Astrocyte (in vitro differentiated cells and primary cell): ENCODE data around the gene KCNQ5. TPM values are rescaled to one million over a fixed set of nuclear protein-coding genes. Genes with fewer than 3 reads are reported as not detected.

Source experiments
- DNase-seq: peaks from one replicate; pipeline ENCODE4 v3.0.0-alpha.2; 2010; ENCODE audit warnings: low read depth
- FAIRE-seq: peaks from 2 replicates; lab custom pipeline; 2011; peaks lifted over from hg19 to GRCh38; lab: Jason Lieb, UNC
- H2AFZ ChIP-seq: 2 replicates; pipeline ENCODE4 v1.6.0; 2012; ENCODE audit warnings: low read depth, low read length, inconsistent platforms
- H3K27ac ChIP-seq: 2 replicates; pipeline ENCODE4 v1.5.1; 2011; ENCODE audit warnings: low read depth, low read length, inconsistent platforms
- H3K27me3 ChIP-seq: 2 replicates; pipeline ENCODE4 v1.6.0; 2011; ENCODE audit warnings: low read length, inconsistent platforms; ENCODE audit not compliant: insufficient read depth
- H3K36me3 ChIP-seq: 2 replicates; pipeline ENCODE4 v1.5.1; 2011; ENCODE audit warnings: low read length, inconsistent platforms; ENCODE audit not compliant: insufficient read depth
- H3K4me1 ChIP-seq: 2 replicates; pipeline ENCODE4 v1.5.1; 2011; ENCODE audit warnings: low read length, inconsistent platforms; ENCODE audit not compliant: insufficient read depth
- H3K4me2 ChIP-seq: 2 replicates; pipeline ENCODE4 v1.6.0; 2012; ENCODE audit warnings: low read length, inconsistent platforms
- H3K4me3 ChIP-seq: 2 replicates; pipeline ENCODE4 v1.5.1; 2011; ENCODE audit warnings: low read depth, mild to moderate bottlenecking, low read length, inconsistent platforms; ENCODE audit not compliant: insufficient read depth
- H3K79me2 ChIP-seq: 2 replicates; pipeline ENCODE4 v1.6.0; 2012; ENCODE audit warnings: mild to moderate bottlenecking, low read length, inconsistent platforms; ENCODE audit not compliant: insufficient read depth
- H3K9ac ChIP-seq: 2 replicates; pipeline ENCODE4 v1.6.0; 2012; ENCODE audit warnings: mild to moderate bottlenecking, low read length, inconsistent platforms
- H3K9me3 ChIP-seq: 2 replicates; pipeline ENCODE4 v1.5.1; 2012; ENCODE audit warnings: low read depth, mild to moderate bottlenecking, low read length, inconsistent platforms; ENCODE audit not compliant: insufficient read depth
- H4K20me1 ChIP-seq: 2 replicates; pipeline ENCODE4 v1.6.0; 2012; ENCODE audit warnings: low read length, inconsistent platforms; ENCODE audit not compliant: insufficient read depth
- H3K27ac Mint-ChIP-seq: one replicate; pipeline ENCODE4 v1.8.0; 2021; ENCODE audit warnings: mild to moderate bottlenecking, mixed read lengths; ENCODE audit not compliant: unreplicated experiment
- H3K27me3 Mint-ChIP-seq: one replicate; pipeline ENCODE4 v1.8.0; 2021; ENCODE audit warnings: low read depth, mixed read lengths; ENCODE audit not compliant: unreplicated experiment
- H3K36me3 Mint-ChIP-seq: one replicate; pipeline ENCODE4 v1.8.0; 2021; ENCODE audit warnings: low read depth, mixed read lengths; ENCODE audit not compliant: unreplicated experiment
- H3K4me1 Mint-ChIP-seq: one replicate; pipeline ENCODE4 v1.8.0; 2021; ENCODE audit warnings: low read depth, mixed read lengths; ENCODE audit not compliant: unreplicated experiment
- H3K4me3 Mint-ChIP-seq: one replicate; pipeline ENCODE4 v1.8.0; 2021; ENCODE audit warnings: mild to moderate bottlenecking, moderate library complexity, mixed read lengths; ENCODE audit not compliant: unreplicated experiment
- H3K9me3 Mint-ChIP-seq: one replicate; pipeline ENCODE4 v1.8.0; 2021; ENCODE audit warnings: mild to moderate bottlenecking, mixed read lengths; ENCODE audit not compliant: unreplicated experiment
- CTCF ChIP-seq: IDR thresholded peaks from 2 replicates; pipeline ENCODE4 v1.5.1; 2011; ENCODE audit warnings: low read depth, mild to moderate bottlenecking, inconsistent platforms, low read length, moderate library complexity; ENCODE audit not compliant: insufficient read depth
- EZH2 ChIP-seq: IDR thresholded peaks from 2 replicates; pipeline ENCODE4 v1.6.1; 2012; ENCODE audit warnings: mild to moderate bottlenecking, low read length, inconsistent platforms; ENCODE audit not compliant: insufficient read depth
- total RNA-seq: library from RNA; stranded (reverse); gene quantifications from 2 replicates; pipeline ENCODE4 v1.2.1, GENCODE V29; 2021

Gene KCNQ5
- total RNA-seq, 1 donor from 2014 or later, result 2.0 TPM

- Mint-ChIP-seq H3K27ac (no peak overlapping the region), H3K9me3 (no peaks in the 10 kb centered on the region), H3K4me1 (no peaks in the 10 kb centered on the region), H3K4me3 (no peak overlapping the region), H3K27me3 (no peaks in the 10 kb centered on the region), H3K36me3 (no peaks in the 10 kb centered on the region)
- no peaks in the 10 kb centered on the region for H4K20me1 ChIP-seq
- H3K4me2 ChIP-seq, result no peak overlapping the region
- no peak overlapping the region for H3K4me3 ChIP-seq
- H3K36me3 ChIP-seq, result no peaks in the 10 kb centered on the region
- H2AFZ ChIP-seq, result no peak overlapping the region
- H3K9ac ChIP-seq, result no peak overlapping the region
- no peak for DNase-seq
- H3K27ac ChIP-seq, result no peak overlapping the region
- TF ChIP-seq CTCF (no peak), EZH2 (no peak)
- H3K27me3 ChIP-seq, result no peaks in the 10 kb centered on the region
- FAIRE-seq, result no peak
- no peaks in the 10 kb centered on the region for H3K4me1 ChIP-seq
- no peaks in the 10 kb centered on the region for H3K9me3 ChIP-seq
- H3K79me2 ChIP-seq, result no peaks in the 10 kb centered on the region
Measured at GRCh38 chr6:73144516-73144915, 522.7 kb downstream of the KCNQ5 start.

- H3K4me1 Mint-ChIP-seq, result no peaks in the 10 kb centered on the region
- no peak overlapping the region for H3K4me3 Mint-ChIP-seq
- no peak overlapping the region for H3K27ac Mint-ChIP-seq
- DNase-seq (no peak), FAIRE-seq (no peak)
- Histone ChIP-seq H3K4me3 (no peak overlapping the region), H3K79me2 (no peaks in the 10 kb centered on the region), H3K27me3 (no peaks in the 10 kb centered on the region), H3K9me3 (no peaks in the 10 kb centered on the region), H3K4me2 (no peak overlapping the region), H3K27ac (no peak overlapping the region), H3K4me1 (no peaks in the 10 kb centered on the region), H3K36me3 (no peaks in the 10 kb centered on the region), H4K20me1 (no peaks in the 10 kb centered on the region), H3K9ac (no peak overlapping the region), H2AFZ (no peak overlapping the region)
- no peaks in the 10 kb centered on the region for H3K9me3 Mint-ChIP-seq
- TF ChIP-seq EZH2, result no peak
- TF ChIP-seq CTCF, result no peak
- H3K27me3 Mint-ChIP-seq, result no peaks in the 10 kb centered on the region
- H3K36me3 Mint-ChIP-seq, result no peaks in the 10 kb centered on the region
Measured at GRCh38 chr6:73145690-73146089, 523.8 kb downstream of the KCNQ5 start.

GRCh38 chr6:73151732-73152131 is 529.9 kb downstream of the KCNQ5 start:
- no peaks in the 10 kb centered on the region for H4K20me1 ChIP-seq
- no peaks in the 10 kb centered on the region for H3K79me2 ChIP-seq
- FAIRE-seq (no peak), DNase-seq (no peak)
- no peak overlapping the region for H3K4me2 ChIP-seq
- no peak overlapping the region for H3K4me3 Mint-ChIP-seq
- H3K4me3 ChIP-seq, result no peak overlapping the region
- H3K27ac Mint-ChIP-seq, result no peak overlapping the region
- no peak for TF ChIP-seq CTCF
- H3K9me3 ChIP-seq, result no peaks in the 10 kb centered on the region
- H3K27ac ChIP-seq, result no peak overlapping the region
- H3K36me3 Mint-ChIP-seq, result no peaks in the 10 kb centered on the region
- H3K36me3 ChIP-seq, result no peaks in the 10 kb centered on the region
- H3K27me3 ChIP-seq, result no peaks in the 10 kb centered on the region
- no peaks in the 10 kb centered on the region for H3K9me3 Mint-ChIP-seq
- no peak overlapping the region for H3K9ac ChIP-seq
- no peak overlapping the region for H2AFZ ChIP-seq
- peaks cover 2% of the 10 kb centered on the region for H3K27me3 Mint-ChIP-seq
- H3K4me1 Mint-ChIP-seq, result no peaks in the 10 kb centered on the region
- H3K4me1 ChIP-seq, result no peaks in the 10 kb centered on the region
